ENCODE measurements around the gene SORT1. TPM values are rescaled to one million over a fixed set of nuclear protein-coding genes. Genes with fewer than 3 reads are reported as not detected.

Gene SORT1
- total RNA-seq, 1 donor, result 48.5 TPM

DNA sequence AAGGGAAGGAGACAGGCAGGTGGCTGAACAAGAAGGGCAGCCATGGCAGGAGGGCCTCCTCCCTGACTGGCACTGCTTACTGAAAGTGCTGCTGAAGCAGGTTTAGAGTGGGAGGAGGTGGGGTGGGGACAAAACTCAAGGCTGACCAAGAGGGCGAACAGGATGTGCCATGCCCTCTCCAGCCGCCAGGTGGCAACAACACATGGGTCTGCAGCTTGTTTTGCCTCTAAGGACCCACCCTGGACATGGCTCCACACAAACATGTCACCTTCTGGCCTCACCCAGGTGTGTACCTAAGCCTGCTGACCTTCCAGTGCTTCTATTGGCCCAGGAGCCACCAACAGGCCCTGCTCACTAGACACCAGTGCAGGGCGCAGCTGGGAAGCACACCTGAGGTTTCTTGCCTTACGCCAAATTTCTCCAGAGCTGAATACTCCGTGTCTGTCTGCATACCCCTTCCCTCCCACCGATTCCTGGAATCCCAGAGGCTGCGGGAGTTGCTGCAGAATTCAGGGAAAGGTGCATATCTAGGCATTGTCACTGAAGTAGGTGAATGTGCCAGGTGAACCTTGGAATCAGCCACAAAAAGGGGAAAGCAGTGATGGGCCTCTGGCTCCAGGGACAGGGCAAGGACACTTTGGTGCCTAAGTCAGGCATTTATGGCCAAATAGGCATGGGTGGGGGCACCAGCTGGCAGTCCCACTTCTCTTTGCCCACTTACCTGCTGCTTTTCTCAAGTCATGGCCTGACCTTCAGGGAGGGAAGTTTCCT is 120.1 kb downstream of the SORT1 start:
- Histone ChIP-seq H3K36me3 (ENCODE audit: insufficient read depth, low read length) (peaks cover 18% of the 10 kb centered on the region), H3K4me1 (ENCODE audit: insufficient read depth, low read length) (peaks cover 38% of the 10 kb centered on the region), H4K20me1 (ENCODE audit: insufficient read depth, low read length) (no peaks in the 10 kb centered on the region), H2AFZ (ENCODE audit: low read length) (peak overlapping the region; percentile 83), H3K9me3 (ENCODE audit: low read depth, low read length) (no peaks in the 10 kb centered on the region), H3K4me2 (ENCODE audit: insufficient read depth, low read length) (no peak overlapping the region), H3K27ac (ENCODE audit: low read depth, low read length) (no peak overlapping the region), H3K4me3 (ENCODE audit: insufficient read depth, low read length) (no peak overlapping the region), H3K79me2 (ENCODE audit: insufficient read depth, low read length) (peaks cover 28% of the 10 kb centered on the region), H3K27me3 (ENCODE audit: insufficient read depth, low read length) (no peaks in the 10 kb centered on the region)
- TF ChIP-seq, protein P1, sequence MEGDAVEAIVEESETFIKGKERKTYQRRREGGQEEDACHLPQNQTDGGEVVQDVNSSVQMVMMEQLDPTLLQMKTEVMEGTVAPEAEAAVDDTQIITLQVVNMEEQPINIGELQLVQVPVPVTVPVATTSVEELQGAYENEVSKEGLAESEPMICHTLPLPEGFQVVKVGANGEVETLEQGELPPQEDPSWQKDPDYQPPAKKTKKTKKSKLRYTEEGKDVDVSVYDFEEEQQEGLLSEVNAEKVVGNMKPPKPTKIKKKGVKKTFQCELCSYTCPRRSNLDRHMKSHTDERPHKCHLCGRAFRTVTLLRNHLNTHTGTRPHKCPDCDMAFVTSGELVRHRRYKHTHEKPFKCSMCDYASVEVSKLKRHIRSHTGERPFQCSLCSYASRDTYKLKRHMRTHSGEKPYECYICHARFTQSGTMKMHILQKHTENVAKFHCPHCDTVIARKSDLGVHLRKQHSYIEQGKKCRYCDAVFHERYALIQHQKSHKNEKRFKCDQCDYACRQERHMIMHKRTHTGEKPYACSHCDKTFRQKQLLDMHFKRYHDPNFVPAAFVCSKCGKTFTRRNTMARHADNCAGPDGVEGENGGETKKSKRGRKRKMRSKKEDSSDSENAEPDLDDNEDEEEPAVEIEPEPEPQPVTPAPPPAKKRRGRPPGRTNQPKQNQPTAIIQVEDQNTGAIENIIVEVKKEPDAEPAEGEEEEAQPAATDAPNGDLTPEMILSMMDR (IDR thresholded peaks at IDR 0.05; ENCODE audit: extremely low read depth, low read depth, low read length), result peak; percentile 89
- peak; percentile 96 for DNase-seq (ENCODE audit: insufficient read length, low spot score, missing footprints)

DNA sequence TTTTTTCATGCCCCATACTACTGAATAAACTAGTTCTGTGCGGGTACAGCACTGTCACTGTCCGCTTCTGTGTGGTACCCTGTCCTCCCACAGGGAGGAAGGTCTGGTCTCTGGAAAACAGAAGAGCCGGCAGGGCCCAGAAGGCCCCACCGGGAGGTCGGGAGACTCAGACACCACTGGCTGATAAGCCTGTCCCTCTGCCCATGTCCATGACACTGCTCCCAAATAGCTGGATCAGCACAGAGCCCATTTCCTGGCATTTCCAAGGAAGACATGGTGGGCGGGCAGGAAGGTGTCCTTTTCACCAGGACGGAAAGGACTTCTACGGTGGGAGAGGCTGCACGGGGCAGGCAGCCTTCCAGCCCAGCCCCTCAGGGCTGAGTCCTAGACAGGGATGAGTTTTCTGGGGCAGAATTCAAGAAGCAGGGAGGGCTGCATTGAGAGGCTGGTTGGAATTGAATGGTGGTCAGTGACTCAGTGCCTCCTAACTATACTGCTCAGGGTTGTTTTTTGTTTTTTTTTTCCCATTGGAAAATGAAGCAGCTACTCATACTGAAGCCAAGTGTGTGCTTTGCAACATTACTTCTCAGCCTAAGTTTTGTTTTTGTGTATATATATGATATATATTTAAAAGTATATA is 121.9 kb downstream of the SORT1 start:
- H3K27ac ChIP-seq (ENCODE audit: low read depth, low read length), result no peak overlapping the region
- H3K27me3 ChIP-seq (ENCODE audit: insufficient read depth, low read length), result no peaks in the 10 kb centered on the region
- peaks cover 18% of the 10 kb centered on the region for H3K36me3 ChIP-seq (ENCODE audit: insufficient read depth, low read length)
- H3K9me3 ChIP-seq (ENCODE audit: low read depth, low read length), result no peaks in the 10 kb centered on the region
- H3K4me3 ChIP-seq (ENCODE audit: insufficient read depth, low read length), result peak overlapping the region; percentile 15
- H3K79me2 ChIP-seq (ENCODE audit: insufficient read depth, low read length), result peaks cover 10% of the 10 kb centered on the region
- peak overlapping the region; percentile 69 for H2AFZ ChIP-seq (ENCODE audit: low read length)
- H3K4me1 ChIP-seq (ENCODE audit: insufficient read depth, low read length), result peaks cover 23% of the 10 kb centered on the region
- DNase-seq (ENCODE audit: insufficient read length, low spot score, missing footprints), result peak; percentile 97
- no peaks in the 10 kb centered on the region for H4K20me1 ChIP-seq (ENCODE audit: insufficient read depth, low read length)
- peak overlapping the region; percentile 61 for H3K4me2 ChIP-seq (ENCODE audit: insufficient read depth, low read length)
- TF ChIP-seq, protein P1 (IDR thresholded peaks at IDR 0.05; ENCODE audit: extremely low read depth, low read depth, low read length), result no peak

DNA sequence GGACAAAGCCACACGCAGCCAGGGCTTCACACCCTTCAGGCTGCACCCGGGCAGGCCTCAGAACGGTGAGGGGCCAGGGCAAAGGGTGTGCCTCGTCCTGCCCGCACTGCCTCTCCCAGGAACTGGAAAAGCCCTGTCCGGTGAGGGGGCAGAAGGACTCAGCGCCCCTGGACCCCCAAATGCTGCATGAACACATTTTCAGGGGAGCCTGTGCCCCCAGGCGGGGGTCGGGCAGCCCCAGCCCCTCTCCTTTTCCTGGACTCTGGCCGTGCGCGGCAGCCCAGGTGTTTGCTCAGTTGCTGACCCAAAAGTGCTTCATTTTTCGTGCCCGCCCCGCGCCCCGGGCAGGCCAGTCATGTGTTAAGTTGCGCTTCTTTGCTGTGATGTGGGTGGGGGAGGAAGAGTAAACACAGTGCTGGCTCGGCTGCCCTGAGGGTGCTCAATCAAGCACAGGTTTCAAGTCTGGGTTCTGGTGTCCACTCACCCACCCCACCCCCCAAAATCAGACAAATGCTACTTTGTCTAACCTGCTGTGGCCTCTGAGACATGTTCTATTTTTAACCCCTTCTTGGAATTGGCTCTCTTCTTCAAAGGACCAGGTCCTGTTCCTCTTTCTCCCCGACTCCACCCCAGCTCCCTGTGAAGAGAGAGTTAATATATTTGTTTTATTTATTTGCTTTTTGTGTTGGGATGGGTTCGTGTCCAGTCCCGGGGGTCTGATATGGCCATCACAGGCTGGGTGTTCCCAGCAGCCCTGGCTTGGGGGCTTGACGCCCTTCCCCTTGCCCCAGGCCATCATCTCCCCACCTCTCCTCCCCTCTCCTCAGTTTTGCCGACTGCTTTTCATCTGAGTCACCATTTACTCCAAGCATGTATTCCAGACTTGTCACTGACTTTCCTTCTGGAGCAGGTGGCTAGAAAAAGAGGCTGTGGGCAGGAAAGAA is 122.9 kb downstream of the SORT1 start:
- peak overlapping the region; percentile 61 for H3K4me2 ChIP-seq (ENCODE audit: insufficient read depth, low read length)
- H3K79me2 ChIP-seq (ENCODE audit: insufficient read depth, low read length), result peaks cover under 1% of the 10 kb centered on the region
- peaks cover 23% of the 10 kb centered on the region for H3K4me1 ChIP-seq (ENCODE audit: insufficient read depth, low read length)
- H4K20me1 ChIP-seq (ENCODE audit: insufficient read depth, low read length), result no peaks in the 10 kb centered on the region
- H3K27ac ChIP-seq (ENCODE audit: low read depth, low read length), result no peak overlapping the region
- no peak overlapping the region for H2AFZ ChIP-seq (ENCODE audit: low read length)
- peaks cover 14% of the 10 kb centered on the region for H3K36me3 ChIP-seq (ENCODE audit: insufficient read depth, low read length)
- no peak overlapping the region for H3K4me3 ChIP-seq (ENCODE audit: insufficient read depth, low read length)
- H3K27me3 ChIP-seq (ENCODE audit: insufficient read depth, low read length), result no peaks in the 10 kb centered on the region
- no peaks in the 10 kb centered on the region for H3K9me3 ChIP-seq (ENCODE audit: low read depth, low read length)
- DNase-seq (ENCODE audit: insufficient read length, low spot score, missing footprints), result peak; percentile 96
- TF ChIP-seq, protein P1 (IDR thresholded peaks at IDR 0.05; ENCODE audit: extremely low read depth, low read depth, low read length), result no peak

Data from osteoblast (primary cell).